HG02798 (cell line): ENCODE data around the gene PKNOX1.
"Not testable (repeated sequence)": the region's sequence is repeated elsewhere in the genome, so short reads cannot be mapped to it uniquely, and the experiment has no call there.

ENCODE experiments used
- ATAC-seq: cut with Tn5 transposase; IDR thresholded peaks from one replicate; pipeline ENCODE4 v1.9.1; 2021; ENCODE audit warnings: mild to moderate bottlenecking; ENCODE audit not compliant: unreplicated experiment, poor library complexity

Gene PKNOX1

DNA sequence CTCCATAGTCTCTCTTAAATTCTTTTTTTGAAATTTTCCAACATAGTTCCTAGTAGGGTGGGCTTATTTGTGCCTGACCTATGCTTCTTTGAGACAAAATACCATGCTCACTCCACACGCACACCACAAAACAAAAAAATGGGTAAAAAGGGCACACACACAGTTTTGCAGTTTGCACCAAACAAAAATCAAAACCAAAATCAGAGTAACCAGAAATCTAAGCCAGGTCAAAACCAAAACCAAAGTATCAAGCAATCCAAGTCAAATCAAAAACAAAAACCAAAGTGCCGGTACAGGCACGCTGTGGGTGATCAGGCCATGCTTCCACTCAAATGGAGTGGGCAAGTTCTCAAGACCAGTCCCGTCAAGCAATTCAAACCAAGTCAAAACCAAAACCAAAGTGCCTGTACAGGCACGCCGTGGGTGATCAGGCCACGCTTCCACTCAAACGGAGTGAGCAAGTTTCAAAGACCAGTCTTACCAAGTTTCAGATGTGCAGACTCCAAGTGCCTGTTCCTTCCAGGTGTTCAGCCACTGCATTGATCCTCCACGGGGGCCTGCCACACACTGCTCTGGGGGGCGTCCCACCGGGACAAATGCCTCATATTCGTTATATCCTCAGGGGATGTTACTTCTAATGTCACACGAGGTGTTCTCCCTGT lies 25.1 kb upstream of the PKNOX1 start:
- not testable (repeated sequence) for ATAC-seq

DNA sequence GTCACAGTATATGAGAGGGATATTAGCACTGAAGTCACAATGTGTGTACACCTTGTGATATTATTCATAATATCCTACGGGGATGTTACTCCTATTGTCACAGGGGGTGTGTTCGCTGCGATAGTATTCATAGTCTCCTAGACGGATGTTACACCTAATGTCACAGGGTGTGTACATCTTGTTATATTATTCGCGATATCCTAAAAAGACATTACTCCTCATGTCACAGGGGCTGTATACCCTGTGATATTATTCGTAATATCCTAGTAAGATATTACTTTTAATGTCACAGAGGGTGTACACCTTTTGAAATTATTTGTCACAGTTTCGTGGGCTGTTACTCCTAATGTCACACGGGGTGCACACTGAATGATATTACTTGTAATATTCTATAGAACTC lies 23.2 kb upstream of the PKNOX1 start:
- ATAC-seq, result not testable (repeated sequence)

DNA sequence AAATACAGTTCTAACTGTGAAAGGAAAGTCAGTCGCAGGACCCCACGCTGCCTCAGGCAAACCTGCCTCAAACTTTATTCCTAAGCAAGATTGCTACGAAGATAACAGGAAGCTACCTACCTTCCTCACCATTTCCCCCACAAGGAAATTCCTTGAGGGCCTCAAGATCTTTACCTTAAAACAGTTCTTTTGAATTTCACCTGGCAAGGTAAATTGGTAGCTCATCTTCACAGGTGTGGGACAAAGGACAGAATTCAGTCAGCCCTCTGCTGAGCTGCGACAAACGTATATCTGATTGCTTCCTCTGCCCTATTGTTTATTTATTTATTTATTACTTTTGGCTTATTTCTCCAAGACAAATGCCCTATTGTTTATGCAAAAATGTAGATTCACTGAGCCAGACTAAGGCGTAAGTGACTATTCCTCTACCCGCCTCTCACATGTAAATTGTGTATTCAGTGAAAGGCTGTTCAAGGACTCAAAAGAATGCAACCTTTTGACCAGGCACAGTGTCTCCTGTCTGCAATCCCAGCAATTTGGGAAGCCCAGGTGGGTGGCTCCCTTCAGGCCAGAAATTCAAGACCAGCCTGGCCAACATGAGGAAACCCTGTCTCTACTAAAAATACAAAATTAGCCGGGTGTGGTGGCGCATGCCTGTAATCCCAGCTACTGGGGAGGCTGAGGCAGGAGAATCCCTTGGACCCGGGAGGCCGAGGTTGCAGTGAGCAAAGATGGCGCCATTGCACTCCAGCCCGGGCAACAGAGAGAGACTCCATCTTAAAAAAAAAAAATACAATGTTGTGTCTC lies 17.3 kb upstream of the PKNOX1 start:
- ATAC-seq, result peak; percentile 99

DNA sequence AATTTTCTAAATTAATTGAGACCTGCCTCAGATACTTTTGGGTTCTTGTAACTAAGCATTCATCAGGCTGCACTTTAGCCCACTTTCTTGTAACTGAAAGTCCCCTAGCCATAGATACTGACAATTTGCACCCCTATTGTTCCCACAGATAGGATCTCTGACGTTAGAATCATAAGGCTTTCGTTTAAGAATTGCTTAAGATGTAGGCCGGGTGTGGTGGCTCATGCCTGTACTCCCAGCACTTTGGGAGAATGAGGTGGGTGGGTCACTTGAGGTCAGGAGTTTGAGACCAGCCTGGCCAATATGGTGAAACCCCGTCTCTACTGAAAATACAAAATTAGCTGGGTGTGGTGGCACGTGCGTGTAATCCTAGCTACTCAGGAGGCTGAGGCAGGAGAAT lies 16.2 kb upstream of the PKNOX1 start:
- ATAC-seq, result not testable (repeated sequence)

DNA sequence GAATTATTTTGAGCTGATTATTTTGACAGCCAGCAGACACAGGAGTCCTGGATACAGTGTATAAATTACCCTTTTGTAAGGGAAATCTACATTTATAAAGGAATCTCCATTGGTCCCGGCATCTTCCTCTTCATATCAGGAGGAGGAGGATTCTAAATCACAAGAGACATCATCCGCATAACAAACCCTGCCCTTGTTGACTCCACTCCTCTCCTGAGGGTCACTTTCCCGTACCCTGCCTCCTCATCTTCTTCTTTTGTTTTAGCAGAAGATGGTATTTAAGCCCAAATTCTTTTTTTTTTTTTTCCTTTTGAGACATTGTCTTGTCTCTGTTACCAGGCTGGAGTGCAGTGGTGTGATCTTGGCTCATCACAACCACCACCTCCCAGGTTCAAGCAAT lies 14.6 kb upstream of the PKNOX1 start:
- no peak for ATAC-seq

DNA sequence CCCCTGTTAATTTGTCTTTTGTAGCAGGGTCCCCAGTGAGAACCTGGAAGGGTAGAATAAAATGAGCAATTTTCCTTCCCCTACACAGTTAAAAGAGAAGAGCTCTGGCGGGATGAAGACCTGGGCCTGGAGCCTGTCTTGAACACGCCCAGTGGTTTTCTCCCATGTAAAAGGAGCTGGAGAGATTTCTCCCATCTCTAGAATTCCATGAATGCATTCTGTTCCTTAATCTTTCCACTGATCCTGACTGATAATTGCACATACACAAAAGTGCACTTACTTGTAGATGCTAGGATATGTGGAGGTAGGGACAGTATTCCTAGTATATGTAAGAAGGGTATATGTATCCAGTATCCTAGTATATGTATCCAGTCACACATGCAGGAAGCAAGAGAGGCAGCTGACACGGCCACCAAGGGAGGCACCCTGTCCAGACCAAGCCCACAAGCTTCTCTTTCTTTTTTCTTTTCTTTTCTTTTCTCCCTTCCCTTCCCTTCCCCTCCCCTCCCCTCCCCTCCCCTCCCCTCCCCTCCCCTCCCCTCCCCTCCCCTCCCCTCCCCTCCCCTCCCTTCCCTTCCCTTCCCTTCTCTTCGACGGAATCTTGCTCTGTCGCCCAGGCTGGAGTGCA lies 11.9 kb upstream of the PKNOX1 start:
- no peak for ATAC-seq

DNA sequence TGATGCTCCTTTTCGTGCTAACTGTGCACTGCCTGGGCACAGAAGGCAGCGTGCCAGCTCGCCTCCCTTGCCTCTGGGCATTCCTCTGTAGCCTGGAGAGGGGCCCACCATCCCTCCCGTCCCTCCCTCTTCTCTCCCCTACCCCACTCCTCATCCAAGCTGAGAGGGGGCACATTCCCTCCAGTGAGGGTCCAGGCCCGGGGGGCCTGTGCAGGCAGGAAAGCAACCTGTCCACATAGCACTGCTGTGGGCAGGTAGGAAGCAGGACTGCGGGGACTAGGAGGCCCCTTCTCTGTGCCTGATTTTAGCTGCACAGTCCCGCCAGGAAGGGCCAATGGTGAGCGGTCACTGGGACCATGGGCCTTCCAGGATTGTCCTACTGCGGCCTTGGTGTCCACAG lies 10.3 kb upstream of the PKNOX1 start:
- ATAC-seq, result no peak

DNA sequence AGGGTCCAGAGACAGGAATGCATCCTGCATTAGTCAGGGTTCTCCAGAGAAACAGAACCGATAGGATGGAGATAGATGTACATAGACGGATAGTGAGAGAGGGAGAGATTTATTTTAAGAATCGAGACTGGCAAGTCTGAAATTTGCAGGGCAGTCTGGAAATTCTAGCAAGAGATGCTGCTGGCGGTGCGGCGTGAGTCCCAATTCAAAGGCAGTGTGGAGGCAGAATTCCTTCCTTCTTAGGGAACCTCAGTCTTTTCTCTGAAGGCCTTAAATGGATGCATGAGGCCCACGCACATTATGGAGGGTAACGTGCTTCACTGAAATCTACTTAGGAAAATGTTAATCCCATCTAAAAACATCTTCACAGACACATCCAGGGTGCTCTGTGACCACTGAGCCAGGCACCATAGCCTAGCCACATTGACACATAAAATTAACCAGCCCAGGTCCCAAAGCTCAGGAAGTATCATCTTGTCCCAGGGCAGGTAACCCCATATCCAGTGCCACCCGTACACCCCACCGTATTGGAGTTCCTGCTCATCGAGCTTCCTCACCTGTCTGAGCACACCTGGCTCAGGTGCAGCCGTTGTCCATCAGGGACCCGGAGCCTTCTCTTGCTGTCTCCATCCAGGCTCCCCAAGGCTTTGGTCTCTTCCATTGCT lies 9.7 kb upstream of the PKNOX1 start:
- no peak for ATAC-seq

DNA sequence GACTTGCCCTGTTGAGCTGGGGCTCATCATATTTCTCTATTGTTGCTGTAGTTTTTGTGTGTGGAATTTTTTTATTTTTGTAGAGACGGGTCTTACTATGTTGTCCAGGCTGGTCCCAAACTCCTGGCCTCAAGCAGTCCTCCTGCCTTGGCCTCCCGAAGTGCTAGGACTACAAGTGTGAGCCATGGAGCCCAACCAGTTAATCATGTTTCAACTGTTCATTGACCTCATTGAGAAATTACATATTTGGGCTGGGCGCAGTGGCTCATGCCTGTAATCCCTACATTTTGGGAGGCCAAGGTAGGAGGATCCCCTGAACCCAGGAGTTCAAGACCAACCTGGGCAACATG lies 9.2 kb upstream of the PKNOX1 start:
- ATAC-seq, result no peak

DNA sequence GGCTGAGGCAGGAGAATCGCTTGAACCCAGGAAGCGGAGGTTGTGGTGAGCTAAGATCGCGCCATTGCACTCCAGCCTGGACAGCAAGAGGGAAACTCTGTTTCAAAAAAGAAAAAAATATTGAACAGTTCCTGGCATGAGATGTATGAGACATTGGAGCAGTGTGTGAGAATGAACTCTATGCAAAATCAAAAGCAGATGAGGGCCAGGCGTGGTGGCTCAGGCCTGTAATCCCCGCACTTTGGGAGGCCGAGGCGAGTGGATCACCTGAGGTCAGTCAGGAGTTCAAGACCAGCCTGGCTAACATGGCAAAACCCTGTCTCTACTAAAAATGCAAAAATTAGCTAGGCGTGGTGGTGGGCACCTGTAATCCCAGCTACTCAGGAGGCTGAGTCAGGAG lies 6.7 kb upstream of the PKNOX1 start:
- not testable (repeated sequence) for ATAC-seq

DNA sequence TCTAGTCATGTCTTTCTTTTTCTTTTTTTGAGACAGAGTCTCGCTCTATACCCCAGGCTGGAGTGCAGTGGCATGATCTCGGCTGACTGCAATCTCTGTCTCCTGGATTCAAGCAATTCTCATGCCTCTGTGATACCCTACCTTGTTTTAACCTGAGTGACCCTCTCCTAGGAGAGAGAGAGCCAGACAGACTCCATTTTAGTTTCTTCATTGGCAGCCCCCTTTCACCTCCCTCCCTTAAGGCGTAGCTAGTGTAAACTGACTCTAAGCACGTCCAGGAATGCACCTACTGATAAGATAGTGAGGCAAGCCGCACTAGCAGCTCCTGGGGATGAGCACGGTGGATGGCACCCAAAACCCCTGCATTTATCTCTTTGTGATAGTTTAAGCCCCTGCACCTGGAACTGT lies 5.2 kb upstream of the PKNOX1 start:
- ATAC-seq, result no peak

DNA sequence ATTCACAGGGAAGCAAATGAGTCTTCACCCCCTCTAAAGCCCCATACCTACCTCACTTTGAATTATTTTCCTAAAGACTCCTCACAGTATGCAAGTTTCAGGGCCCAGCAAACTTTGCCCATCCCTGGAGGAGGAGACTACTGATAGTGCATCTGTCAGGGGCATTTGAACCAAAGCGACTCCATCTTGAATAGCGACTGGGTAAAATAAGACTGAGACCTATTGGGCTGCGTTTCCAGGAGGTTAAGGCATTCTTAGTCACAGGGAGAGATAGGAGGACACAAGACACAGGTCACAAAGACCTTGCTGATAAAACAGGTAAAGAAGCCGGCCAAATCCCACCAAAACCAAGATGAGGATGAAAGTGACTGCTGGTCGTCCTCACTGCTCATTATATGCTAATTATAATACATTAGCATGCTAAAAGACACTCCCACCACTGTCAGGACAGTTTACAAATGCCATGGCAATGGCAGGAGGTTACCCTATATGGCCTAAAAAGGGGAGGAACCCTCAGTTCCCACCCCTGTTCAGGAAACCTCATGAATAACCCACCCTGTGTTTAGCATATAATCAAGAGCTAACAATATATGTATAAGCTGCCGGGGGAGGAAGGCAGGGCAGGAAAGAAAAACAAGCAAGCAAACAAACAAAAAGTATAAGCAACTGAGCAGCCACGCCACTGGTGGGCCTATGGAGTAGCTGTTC lies 3.3 kb upstream of the PKNOX1 start:
- ATAC-seq, result no peak

DNA sequence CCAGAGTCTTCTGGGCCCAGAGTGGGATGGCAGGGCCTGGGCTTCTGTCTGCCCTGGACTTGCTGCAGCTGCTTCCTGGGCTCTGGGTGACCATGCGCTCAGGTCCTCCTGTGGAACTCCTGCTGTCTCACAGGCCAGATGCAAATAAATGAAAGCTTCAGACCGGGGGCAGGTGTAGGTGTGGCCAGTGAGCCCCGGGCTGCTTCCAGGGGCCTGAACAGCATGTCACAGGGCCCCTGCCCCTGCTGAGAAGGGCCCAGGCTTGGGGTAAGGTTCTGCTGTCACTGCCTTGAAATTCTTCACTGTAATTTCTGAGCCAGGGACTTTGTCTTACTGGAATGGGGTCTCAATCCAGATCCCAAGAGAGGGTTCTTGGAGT lies 2.5 kb upstream of the PKNOX1 start:
- ATAC-seq, result no peak

DNA sequence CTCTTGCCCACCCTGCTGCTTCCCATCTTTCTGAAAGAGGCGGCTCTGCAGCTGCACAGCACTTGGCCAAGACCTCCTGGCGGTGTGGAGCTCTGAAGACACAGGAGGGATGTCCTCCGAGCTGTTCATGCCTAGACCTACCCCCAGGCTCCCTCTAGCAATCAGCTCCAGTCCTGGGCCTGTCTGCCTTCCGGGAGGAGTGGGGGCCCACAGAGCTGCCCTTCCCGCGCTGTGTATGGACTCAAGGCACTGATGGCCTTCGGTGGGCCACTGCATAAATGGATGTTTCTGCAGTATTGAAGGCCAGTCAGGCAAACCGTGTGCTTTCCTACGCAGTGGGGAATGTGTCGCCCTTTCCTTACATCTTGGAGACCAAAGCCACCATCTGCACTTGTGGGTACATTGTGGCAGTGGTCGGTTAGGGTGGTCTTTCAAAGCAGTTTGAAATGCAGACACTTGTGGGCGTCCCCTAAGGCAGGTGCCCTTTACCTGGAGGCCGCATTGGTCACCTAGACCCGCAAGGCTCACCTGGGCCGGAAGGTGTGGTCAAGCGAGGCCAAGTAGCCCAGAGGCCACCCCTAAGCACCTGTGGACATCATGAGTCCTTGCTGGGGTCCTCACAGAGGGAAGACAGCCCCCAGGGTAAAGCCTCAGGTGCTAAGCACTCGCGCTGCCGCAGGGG lies 912 bp upstream of the PKNOX1 start:
- no peak for ATAC-seq

DNA sequence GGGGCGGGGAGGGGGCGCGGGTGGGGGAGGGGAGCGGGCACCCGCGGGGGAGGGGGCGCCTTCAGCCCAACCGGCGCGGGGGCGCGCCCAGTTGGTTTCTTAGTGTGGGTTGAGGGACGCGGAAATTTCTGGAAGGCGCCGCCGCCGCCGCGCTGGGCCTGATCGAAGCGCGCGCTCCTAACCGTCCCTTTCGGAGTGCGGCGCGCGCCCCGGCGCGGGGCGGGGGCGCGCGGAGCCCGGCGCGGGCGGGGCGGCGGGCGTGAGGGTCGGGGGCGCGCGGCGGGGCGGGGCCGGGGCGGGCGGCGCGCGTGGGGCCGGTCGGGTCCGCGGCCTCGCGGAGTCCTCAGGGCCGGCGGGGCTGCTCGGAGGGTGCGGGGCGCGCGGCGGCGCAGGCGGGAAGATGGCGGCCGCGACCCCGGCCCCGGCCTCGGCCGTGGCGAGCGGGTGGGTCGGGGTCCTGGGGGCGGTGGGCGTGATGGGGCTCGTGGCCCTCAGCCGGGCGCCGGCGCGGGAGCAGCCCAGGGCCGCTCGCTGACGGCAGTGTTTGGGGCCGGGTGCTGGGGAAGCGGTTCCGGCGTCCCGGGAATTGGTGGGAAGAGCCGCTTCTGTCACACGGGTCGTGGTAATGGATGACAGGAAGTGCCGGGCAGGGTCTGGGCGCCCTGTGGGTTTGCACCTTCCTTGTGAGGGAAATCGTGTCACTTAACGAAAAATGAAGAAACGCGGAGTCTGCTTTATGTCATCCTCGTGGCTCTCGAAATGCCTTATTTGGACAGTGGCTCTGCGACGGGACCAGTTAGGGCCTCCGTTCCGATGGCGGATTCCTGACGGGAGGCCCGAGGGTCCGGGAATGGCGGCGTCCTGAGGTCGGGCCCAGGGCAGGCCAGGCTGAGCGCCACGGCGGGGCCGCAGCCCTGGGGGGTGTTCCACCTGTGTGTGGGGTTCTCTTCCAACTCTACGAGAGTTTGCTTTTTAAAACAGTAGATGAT lies 764 bp downstream of the PKNOX1 start:
- ATAC-seq, result peak; percentile 32

DNA sequence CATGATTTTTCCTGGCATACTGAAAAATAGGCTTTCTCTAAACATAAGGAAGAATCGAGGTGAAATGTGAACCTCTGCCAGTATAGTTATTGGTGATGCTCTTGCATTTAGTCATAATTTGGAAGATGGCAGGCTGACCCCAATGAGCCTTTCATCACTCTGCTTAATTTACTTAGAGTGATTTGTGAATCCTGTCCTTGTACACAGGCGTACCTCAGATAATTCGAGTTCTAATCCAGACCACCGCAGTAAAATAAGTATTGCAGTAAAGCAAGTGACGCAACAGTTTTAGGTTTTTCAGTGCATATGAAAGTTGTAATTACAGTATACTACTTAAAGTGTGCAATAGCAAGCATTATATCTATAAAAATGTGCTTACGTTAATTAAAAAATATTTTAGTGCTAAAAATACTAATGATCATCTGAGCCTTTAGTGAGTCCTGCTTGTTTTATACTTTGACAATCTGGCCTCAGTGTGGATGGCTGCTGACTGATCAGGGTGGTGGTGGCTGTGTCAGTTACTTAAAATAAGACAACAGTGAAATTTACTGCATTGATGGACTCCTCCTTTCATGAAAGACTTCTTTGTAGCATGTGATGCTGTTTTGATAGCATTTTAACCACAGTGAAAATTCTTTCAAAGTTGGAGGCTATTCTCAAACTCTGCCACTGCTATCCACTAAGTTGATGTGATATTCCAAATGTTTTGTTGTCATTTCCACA lies 1.7 kb downstream of the PKNOX1 start:
- no peak for ATAC-seq

DNA sequence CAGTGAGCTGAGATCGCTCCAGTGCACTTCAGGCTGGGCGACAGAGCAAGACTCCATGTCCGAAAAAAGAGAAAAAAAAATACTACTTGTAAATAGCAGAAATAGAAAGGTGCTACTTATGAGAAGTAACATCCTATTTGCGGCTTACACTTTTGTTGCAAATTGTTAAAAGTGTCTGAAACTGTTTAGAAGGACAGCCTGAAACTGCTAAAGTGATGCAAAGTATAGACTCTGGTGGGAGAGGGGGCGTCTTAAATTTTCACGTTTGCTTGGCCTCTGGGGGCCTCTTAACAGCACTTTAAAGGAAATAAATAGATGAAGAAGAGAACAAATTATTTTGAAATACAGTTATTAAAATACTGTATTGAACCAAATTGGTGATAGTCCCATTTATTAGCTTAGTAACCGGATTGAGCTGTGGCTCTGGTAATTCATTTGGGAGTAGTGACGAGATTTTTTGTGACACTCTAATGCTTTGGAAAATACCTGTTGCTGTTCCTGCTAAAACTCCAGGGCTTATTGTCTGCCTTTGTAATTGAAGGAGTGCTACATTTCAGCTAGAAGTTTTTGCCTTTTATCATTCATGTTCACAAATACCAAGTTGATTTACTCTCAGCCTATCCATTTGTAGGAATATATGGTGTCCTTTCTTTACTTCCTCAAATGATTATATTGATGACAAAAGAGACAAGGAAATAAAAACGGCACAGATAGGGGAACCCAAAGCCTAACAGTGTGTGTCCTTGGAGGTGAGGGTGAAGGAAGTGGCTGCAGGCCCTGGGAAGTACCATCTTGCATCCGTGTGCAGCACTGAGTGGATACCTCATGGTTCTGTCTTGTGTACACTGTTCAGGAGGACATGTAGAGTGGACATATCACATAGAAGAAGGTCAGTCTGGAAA lies 6.2 kb downstream of the PKNOX1 start:
- no peak for ATAC-seq
